Activated CD8-positive, alpha-beta memory T cell treated with anti-CD3 and anti-CD28 coated beads, Interleukin-2, amount 50 U/mL, for 24 hours (primary cell): ENCODE measurements around the gene FN3K.
"Not testable (repeated sequence)": the region's sequence is repeated elsewhere in the genome, so short reads cannot be mapped to it uniquely, and the experiment has no call there.

ENCODE experiments used
- DNase-seq: peaks from one replicate; pipeline ENCODE4 v3.0.0-alpha.2; 2020; ENCODE audit errors: extremely low read depth

The FN3K gene

GRCh38 chr17:82775001-82775823 is 39.8 kb downstream of the FN3K start:
- DNase-seq, result no peak

- no peak for DNase-seq
Observed at GRCh38 chr17:82776454-82776853, 41.0 kb downstream of the FN3K start.

- not testable (repeated sequence) for DNase-seq
Observed at GRCh38 chr17:82777778-82778375, 42.5 kb downstream of the FN3K start.

GRCh38 chr17:82779541-82779940 is 44.1 kb downstream of the FN3K start:
- DNase-seq, result no peak

GRCh38 chr17:82780195-82780594 is 44.8 kb downstream of the FN3K start:
- DNase-seq, result no peak

GRCh38 chr17:82780971-82781893 is 45.8 kb downstream of the FN3K start:
- DNase-seq, result no peak

- DNase-seq, result peak; percentile 47
Observed at GRCh38 chr17:82781894-82782274, 46.5 kb downstream of the FN3K start.

- DNase-seq, result no peak
Observed at GRCh38 chr17:82782657-82783207, 47.3 kb downstream of the FN3K start.

GRCh38 chr17:82783498-82783897 is 48.1 kb downstream of the FN3K start:
- DNase-seq, result no peak

GRCh38 chr17:82785581-82785980 is 50.2 kb downstream of the FN3K start:
- DNase-seq, result not testable (repeated sequence)

GRCh38 chr17:82786427-82786826 is 51.0 kb downstream of the FN3K start:
- no peak for DNase-seq

- no peak for DNase-seq
Observed at GRCh38 chr17:82787081-82787848, 51.9 kb downstream of the FN3K start.

GRCh38 chr17:82788206-82789001 is 53.0 kb downstream of the FN3K start:
- DNase-seq, result no peak

GRCh38 chr17:82789051-82789592 is 53.7 kb downstream of the FN3K start:
- DNase-seq, result no peak

- DNase-seq, result no peak
Observed at GRCh38 chr17:82789806-82790205, 54.4 kb downstream of the FN3K start.

GRCh38 chr17:82790391-82790790 is 55.0 kb downstream of the FN3K start:
- no peak for DNase-seq

- no peak for DNase-seq
Observed at GRCh38 chr17:82791532-82791931, 56.1 kb downstream of the FN3K start.

GRCh38 chr17:82793974-82794630 is 58.7 kb downstream of the FN3K start:
- no peak for DNase-seq

- no peak for DNase-seq
Observed at GRCh38 chr17:82794781-82795482, 59.5 kb downstream of the FN3K start.
